HG03103 (cell line): ENCODE results near the gene CRACR2B.

Experiments
- ATAC-seq: cut with Tn5 transposase; IDR thresholded peaks from one replicate; pipeline ENCODE4 v1.9.1; 2021; ENCODE audit warnings: low read depth; ENCODE audit not compliant: unreplicated experiment

Gene CRACR2B

GRCh38 chr11:849951-850774, 22.4 kb downstream of the CRACR2B start:
- ATAC-seq: no peak

GRCh38 chr11:850775-851763, 23.4 kb downstream of the CRACR2B start:
- no peak for ATAC-seq

GRCh38 chr11:852762-853161, 25.0 kb downstream of the CRACR2B start:
- ATAC-seq: no peak

- ATAC-seq: no peak
Observed at GRCh38 chr11:853682-854448, 26.1 kb downstream of the CRACR2B start.

GRCh38 chr11:854601-855329, 27.0 kb downstream of the CRACR2B start:
- ATAC-seq: no peak

- ATAC-seq: no peak
Observed at GRCh38 chr11:855330-855674, 27.6 kb downstream of the CRACR2B start.

GRCh38 chr11:855796-856195, 28.1 kb downstream of the CRACR2B start:
- no peak for ATAC-seq

GRCh38 chr11:856397-856796, 28.7 kb downstream of the CRACR2B start:
- ATAC-seq: no peak

- ATAC-seq: no peak
Observed at GRCh38 chr11:858053-858761, 30.5 kb downstream of the CRACR2B start.

GRCh38 chr11:858762-859339, 31.1 kb downstream of the CRACR2B start:
- ATAC-seq: no peak

- no peak for ATAC-seq
Observed at GRCh38 chr11:859394-860131, 31.8 kb downstream of the CRACR2B start.

- ATAC-seq: no peak
Observed at GRCh38 chr11:860234-861104, 32.8 kb downstream of the CRACR2B start.

GRCh38 chr11:861105-861479, 33.4 kb downstream of the CRACR2B start:
- no peak for ATAC-seq

- ATAC-seq: no peak
Observed at GRCh38 chr11:862081-862661, 34.5 kb downstream of the CRACR2B start.

- no peak for ATAC-seq
Observed at GRCh38 chr11:862696-863022, 34.9 kb downstream of the CRACR2B start.

GRCh38 chr11:863023-863909, 35.5 kb downstream of the CRACR2B start:
- no peak for ATAC-seq
